COR-L47 (cell line): ENCODE results near the gene ARIH2.

ENCODE experiments used
- DNase-seq: peaks from one replicate; lab custom pipeline; 2025; lab: John Stamatoyannopoulos, UW

ARIH2 gene

GRCh38 chr3:49020330-49021212 lies 101.9 kb downstream of the ARIH2 start:
- DNase-seq: no peak

- peak; percentile 96 for DNase-seq
Measured at GRCh38 chr3:49021213-49021812, 102.7 kb downstream of the ARIH2 start.

GRCh38 chr3:49021813-49022687 lies 103.4 kb downstream of the ARIH2 start, which contains the start of gene NDUFAF3:
NDUFAF3 (plus strand) TSS chr3:49022121; CDS start chr3:49022145, 24 bp downstream.
- DNase-seq: peak; percentile 88

- no peak for DNase-seq
Measured at GRCh38 chr3:49022688-49023171, 104.1 kb downstream of the ARIH2 start.

GRCh38 chr3:49023775-49024174 lies 105.1 kb downstream of the ARIH2 start:
- DNase-seq: no peak

GRCh38 chr3:49024449-49024848 lies 105.8 kb downstream of the ARIH2 start:
- no peak for DNase-seq

- DNase-seq: no peak
Measured at GRCh38 chr3:49025005-49025792, 106.6 kb downstream of the ARIH2 start.

GRCh38 chr3:49025793-49026520 lies 107.3 kb downstream of the ARIH2 start:
- DNase-seq: no peak

- DNase-seq: no peak
Measured at GRCh38 chr3:49026536-49026935, 107.9 kb downstream of the ARIH2 start.

GRCh38 chr3:49027634-49028033 lies 109.0 kb downstream of the ARIH2 start:
- DNase-seq: no peak

GRCh38 chr3:49028298-49028672 lies 109.6 kb downstream of the ARIH2 start:
- no peak for DNase-seq

GRCh38 chr3:49028673-49029562 lies 110.3 kb downstream of the ARIH2 start, which contains the start of gene IMPDH2:
IMPDH2 (minus strand) TSS chr3:49029398; CDS start chr3:49029350, 48 bp downstream.
- peak; percentile 84 for DNase-seq

- no peak for DNase-seq
Measured at GRCh38 chr3:49029563-49029884, 110.9 kb downstream of the ARIH2 start.

- DNase-seq: no peak
Measured at GRCh38 chr3:49030321-49030720, 111.7 kb downstream of the ARIH2 start.

- no peak for DNase-seq
Measured at GRCh38 chr3:49032646-49033304, 114.1 kb downstream of the ARIH2 start.

GRCh38 chr3:49034650-49035049 lies 116.0 kb downstream of the ARIH2 start:
- no peak for DNase-seq

GRCh38 chr3:49035281-49035680 lies 116.6 kb downstream of the ARIH2 start:
- DNase-seq: no peak
